ENCODE measurements around the gene ENPEP. TPM values are rescaled to one million over a fixed set of nuclear protein-coding genes. Genes with fewer than 3 reads are reported as not detected.

Gene ENPEP
- total RNA-seq, 1 experiment from 2014 or later = 0.33 TPM

DNA sequence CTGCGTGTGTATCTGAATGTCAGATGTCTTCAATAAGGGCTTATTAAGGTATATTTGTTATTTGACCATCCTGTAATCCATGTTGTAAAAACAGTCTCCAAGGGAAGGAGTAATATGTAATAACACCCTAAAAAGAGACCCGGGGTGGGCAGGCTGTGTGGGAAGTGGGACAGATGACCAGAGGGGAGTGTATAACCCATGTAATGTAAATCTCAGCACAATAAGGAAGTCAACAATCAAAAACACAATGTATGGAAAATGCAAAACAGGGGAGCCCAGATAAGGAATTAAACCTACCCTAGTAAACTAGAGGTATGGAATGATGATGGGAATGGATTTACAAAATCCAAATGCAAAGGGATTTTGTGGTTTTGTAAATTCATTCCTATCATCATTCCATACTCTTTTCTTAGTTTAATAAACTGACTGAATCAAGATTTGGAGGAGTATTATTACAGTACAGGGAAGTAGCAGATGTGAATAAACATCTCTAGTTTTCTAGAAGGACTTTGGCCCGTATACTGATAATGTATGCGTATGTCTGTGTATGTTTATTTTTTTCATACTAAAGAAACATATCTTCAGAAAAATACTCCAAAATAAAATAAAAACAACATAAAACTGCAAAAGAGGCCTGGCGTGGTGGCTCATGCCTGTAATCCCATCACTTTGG lies 15.7 kb upstream of the ENPEP start (continued):
- TF ChIP-seq, protein P1, sequence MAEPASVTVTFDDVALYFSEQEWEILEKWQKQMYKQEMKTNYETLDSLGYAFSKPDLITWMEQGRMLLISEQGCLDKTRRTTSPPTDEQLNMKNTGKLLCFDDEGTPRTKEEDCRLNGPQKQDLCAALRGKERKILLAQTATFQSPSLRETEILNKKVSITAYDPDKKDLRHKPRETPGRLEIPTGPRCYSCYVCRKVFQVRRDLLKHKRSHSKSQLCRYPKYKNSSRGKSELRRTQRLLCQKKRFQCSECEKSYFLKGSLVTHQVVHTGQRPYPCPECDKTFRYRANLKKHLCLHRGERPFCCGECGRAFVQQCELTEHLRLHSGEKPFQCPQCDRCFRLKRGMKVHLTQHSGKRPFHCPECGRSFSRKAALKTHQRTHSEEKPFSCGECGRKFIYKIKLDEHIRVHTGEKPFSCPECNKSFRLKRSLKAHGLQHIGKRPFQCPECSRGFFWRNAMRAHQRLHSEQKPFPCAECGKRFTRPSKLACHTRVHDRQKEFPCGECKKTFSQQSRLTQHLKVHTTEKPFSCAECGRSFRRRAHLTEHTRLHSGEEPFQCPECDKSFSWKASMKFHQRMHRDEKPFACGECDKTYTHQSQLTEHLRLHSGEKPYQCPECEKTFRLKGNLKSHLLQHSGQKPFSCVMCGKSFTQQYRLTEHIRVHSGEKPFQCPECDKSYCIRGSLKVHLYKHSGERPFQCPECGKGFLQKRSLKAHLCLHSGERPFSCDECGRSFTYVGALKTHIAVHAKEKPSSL (CRISPR knock-in tag; conservative IDR thresholded peaks at IDR 0.05) = no peak
- TF ChIP-seq, protein P2, sequence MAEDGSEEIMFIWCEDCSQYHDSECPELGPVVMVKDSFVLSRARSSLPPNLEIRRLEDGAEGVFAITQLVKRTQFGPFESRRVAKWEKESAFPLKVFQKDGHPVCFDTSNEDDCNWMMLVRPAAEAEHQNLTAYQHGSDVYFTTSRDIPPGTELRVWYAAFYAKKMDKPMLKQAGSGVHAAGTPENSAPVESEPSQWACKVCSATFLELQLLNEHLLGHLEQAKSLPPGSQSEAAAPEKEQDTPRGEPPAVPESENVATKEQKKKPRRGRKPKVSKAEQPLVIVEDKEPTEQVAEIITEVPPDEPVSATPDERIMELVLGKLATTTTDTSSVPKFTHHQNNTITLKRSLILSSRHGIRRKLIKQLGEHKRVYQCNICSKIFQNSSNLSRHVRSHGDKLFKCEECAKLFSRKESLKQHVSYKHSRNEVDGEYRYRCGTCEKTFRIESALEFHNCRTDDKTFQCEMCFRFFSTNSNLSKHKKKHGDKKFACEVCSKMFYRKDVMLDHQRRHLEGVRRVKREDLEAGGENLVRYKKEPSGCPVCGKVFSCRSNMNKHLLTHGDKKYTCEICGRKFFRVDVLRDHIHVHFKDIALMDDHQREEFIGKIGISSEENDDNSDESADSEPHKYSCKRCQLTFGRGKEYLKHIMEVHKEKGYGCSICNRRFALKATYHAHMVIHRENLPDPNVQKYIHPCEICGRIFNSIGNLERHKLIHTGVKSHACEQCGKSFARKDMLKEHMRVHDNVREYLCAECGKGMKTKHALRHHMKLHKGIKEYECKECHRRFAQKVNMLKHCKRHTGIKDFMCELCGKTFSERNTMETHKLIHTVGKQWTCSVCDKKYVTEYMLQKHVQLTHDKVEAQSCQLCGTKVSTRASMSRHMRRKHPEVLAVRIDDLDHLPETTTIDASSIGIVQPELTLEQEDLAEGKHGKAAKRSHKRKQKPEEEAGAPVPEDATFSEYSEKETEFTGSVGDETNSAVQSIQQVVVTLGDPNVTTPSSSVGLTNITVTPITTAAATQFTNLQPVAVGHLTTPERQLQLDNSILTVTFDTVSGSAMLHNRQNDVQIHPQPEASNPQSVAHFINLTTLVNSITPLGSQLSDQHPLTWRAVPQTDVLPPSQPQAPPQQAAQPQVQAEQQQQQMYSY (CRISPR knock-in tag; IDR thresholded peaks at IDR 0.05) = no peak
- TF ChIP-seq, protein P3, sequence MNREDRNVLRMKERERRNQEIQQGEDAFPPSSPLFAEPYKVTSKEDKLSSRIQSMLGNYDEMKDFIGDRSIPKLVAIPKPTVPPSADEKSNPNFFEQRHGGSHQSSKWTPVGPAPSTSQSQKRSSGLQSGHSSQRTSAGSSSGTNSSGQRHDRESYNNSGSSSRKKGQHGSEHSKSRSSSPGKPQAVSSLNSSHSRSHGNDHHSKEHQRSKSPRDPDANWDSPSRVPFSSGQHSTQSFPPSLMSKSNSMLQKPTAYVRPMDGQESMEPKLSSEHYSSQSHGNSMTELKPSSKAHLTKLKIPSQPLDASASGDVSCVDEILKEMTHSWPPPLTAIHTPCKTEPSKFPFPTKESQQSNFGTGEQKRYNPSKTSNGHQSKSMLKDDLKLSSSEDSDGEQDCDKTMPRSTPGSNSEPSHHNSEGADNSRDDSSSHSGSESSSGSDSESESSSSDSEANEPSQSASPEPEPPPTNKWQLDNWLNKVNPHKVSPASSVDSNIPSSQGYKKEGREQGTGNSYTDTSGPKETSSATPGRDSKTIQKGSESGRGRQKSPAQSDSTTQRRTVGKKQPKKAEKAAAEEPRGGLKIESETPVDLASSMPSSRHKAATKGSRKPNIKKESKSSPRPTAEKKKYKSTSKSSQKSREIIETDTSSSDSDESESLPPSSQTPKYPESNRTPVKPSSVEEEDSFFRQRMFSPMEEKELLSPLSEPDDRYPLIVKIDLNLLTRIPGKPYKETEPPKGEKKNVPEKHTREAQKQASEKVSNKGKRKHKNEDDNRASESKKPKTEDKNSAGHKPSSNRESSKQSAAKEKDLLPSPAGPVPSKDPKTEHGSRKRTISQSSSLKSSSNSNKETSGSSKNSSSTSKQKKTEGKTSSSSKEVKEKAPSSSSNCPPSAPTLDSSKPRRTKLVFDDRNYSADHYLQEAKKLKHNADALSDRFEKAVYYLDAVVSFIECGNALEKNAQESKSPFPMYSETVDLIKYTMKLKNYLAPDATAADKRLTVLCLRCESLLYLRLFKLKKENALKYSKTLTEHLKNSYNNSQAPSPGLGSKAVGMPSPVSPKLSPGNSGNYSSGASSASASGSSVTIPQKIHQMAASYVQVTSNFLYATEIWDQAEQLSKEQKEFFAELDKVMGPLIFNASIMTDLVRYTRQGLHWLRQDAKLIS (CRISPR knock-in tag; IDR thresholded peaks at IDR 0.05; ENCODE audit: borderline replicate concordance) = no peak

DNA sequence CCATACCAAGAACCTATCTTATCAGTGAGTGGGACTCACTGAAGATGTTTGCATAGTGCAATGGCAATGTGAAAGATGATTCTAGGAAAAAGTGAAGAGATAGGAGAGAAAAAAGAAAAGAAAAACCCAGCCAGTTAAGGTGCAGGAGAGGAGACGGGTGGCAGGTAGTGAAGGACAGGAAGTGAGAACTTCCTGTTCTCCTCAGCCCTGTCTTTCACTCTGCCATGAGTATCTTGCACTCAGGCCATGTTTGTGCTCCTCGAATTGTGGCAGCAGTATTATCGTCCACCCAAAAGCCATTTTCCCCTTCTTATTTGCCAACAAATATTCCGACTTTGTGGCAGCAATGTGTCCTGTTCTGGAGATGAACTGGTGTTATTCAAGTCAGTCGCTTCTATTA lies 8.6 kb upstream of the ENPEP start:
- ChIA-PET POLR2A (no interaction called here), CTCF (no interaction called here)
- peaks cover 14% of the 10 kb centered on the region for H3K36me3 Mint-ChIP-seq
- peaks cover 20% of the 10 kb centered on the region for H3K9me3 Mint-ChIP-seq
- TF ChIP-seq ESRRA (CRISPR knock-in tag; IDR thresholded peaks at IDR 0.05; ENCODE audit: borderline replicate concordance) (no peak), ELF4 (CRISPR knock-in tag; IDR thresholded peaks at IDR 0.05; ENCODE audit: low read depth) (no peak), ZNF219 (CRISPR knock-in tag; IDR thresholded peaks at IDR 0.05; ENCODE audit: borderline replicate concordance) (no peak), CREB1 (CRISPR knock-in tag; IDR thresholded peaks at IDR 0.05) (no peak), ZNF416 (CRISPR knock-in tag; IDR thresholded peaks at IDR 0.05) (no peak), ZNF671 (CRISPR knock-in tag; IDR thresholded peaks at IDR 0.05) (no peak), ZNF232 (CRISPR knock-in tag; IDR thresholded peaks at IDR 0.05) (no peak)
- TF ChIP-seq, protein P4, sequence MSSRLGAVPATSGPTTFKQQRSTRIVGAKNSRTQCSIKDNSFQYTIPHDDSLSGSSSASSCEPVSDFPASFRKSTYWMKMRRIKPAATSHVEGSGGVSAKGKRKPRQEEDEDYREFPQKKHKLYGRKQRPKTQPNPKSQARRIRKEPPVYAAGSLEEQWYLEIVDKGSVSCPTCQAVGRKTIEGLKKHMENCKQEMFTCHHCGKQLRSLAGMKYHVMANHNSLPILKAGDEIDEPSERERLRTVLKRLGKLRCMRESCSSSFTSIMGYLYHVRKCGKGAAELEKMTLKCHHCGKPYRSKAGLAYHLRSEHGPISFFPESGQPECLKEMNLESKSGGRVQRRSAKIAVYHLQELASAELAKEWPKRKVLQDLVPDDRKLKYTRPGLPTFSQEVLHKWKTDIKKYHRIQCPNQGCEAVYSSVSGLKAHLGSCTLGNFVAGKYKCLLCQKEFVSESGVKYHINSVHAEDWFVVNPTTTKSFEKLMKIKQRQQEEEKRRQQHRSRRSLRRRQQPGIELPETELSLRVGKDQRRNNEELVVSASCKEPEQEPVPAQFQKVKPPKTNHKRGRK (CRISPR knock-in tag; IDR thresholded peaks at IDR 0.05; ENCODE audit: borderline replicate concordance) = no peak
- TF ChIP-seq, protein P5, sequence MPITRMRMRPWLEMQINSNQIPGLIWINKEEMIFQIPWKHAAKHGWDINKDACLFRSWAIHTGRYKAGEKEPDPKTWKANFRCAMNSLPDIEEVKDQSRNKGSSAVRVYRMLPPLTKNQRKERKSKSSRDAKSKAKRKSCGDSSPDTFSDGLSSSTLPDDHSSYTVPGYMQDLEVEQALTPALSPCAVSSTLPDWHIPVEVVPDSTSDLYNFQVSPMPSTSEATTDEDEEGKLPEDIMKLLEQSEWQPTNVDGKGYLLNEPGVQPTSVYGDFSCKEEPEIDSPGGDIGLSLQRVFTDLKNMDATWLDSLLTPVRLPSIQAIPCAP (CRISPR knock-in tag; IDR thresholded peaks at IDR 0.05) = no peak
- TF ChIP-seq, protein P6, sequence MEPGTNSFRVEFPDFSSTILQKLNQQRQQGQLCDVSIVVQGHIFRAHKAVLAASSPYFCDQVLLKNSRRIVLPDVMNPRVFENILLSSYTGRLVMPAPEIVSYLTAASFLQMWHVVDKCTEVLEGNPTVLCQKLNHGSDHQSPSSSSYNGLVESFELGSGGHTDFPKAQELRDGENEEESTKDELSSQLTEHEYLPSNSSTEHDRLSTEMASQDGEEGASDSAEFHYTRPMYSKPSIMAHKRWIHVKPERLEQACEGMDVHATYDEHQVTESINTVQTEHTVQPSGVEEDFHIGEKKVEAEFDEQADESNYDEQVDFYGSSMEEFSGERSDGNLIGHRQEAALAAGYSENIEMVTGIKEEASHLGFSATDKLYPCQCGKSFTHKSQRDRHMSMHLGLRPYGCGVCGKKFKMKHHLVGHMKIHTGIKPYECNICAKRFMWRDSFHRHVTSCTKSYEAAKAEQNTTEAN (CRISPR knock-in tag; IDR thresholded peaks at IDR 0.05) = no peak
- H3K4me3 Mint-ChIP-seq = no peak overlapping the region
- peaks cover 2% of the 10 kb centered on the region; the same call in 1 of the 2 replicates for H3K27me3 Mint-ChIP-seq (ENCODE audit: low read depth)
- ATAC-seq = no peak
- peaks cover 3% of the 10 kb centered on the region for H3K4me1 Mint-ChIP-seq
- no peak for DNase-seq (ENCODE audit: low spot score)
- H3K27ac Mint-ChIP-seq = no peak overlapping the region

Data from WTC11 (cell line).